Breast epithelium (tissue), 4 donors: Measurements from ENCODE around the gene TVP23C. TPM values are rescaled to one million over a fixed set of nuclear protein-coding genes. Genes with fewer than 3 reads are reported as not detected.
A peak's percentile ranks its signal among the peaks of the same experiment; 100 is the strongest.

Source experiments
- DNase-seq, 2 donors: peaks; one replicate each; pipeline ENCODE4 v3.0.0-alpha.2; 2019; ENCODE audit warnings: low spot score in 2 of 2
- H3K27ac ChIP-seq, 2 donors: fragments of 200-600 bp; sonication (generic) in 1 of 2; one replicate each; pipeline ENCODE4 v1.5.1; 2016 to 2019; ENCODE audit warnings: mild to moderate bottlenecking in 1 of 2
- H3K27me3 ChIP-seq, 2 donors: fragments of 200-600 bp; sonication (generic) in 1 of 2; one replicate each; pipeline versions ENCODE4 v1.5.1 to v1.6.0; 2017 to 2019; ENCODE audit warnings: control low read depth in 1 of 2, mild to moderate bottlenecking in 1 of 2
- H3K36me3 ChIP-seq: fragments of 200-600 bp; one replicate; pipeline ENCODE4 v1.5.1; 2019
- H3K4me1 ChIP-seq, 2 donors: fragments of 200-600 bp; sonication (generic); one replicate each; pipeline ENCODE4 v1.5.1; 2016 to 2019; ENCODE audit warnings: control low read depth in 1 of 2
- H3K4me3 ChIP-seq, 3 donors: fragments of 200-600 bp; sonication (generic); 1 replicate in 2 of 3; 2 replicates in 1 of 3; pipeline ENCODE4 v1.5.1; 2016 to 2019; ENCODE audit warnings: mild to moderate bottlenecking in 3 of 3, moderate library complexity in 2 of 3
- H3K9me3 ChIP-seq, 2 donors: fragments of 200-600 bp; sonication (generic) in 1 of 2; one replicate each; pipeline ENCODE4 v1.5.1; 2016 to 2019; ENCODE audit warnings: control low read depth in 1 of 2
- POLR2A ChIP-seq: fragments of 450-650 bp; IDR thresholded peaks from one replicate; pipeline ENCODE4 v1.6.1; 2016; ENCODE audit warnings: antibody characterized with exemption, mild to moderate bottlenecking, moderate library complexity
- POLR2AphosphoS5 ChIP-seq, 3 donors: sonication (generic); formaldehyde crosslinking; IDR thresholded peaks; one replicate each; pipeline ENCODE4 v1.6.1; 2017; ENCODE audit warnings: antibody characterized with exemption in 3 of 3
- intact Hi-C: fragments of 100-400 bp; cut with DNase I; formaldehyde crosslinking; loops from one replicate; pipeline ENCODE4 v1.15.1; 2023; ENCODE audit warnings: low total_unique reads
- total RNA-seq, 3 donors: library from RNA; depleted of rRNA; stranded (reverse); fragments of >200 nt; gene quantifications; one replicate each; pipeline ENCODE4 v1.1.0, GENCODE V29; 2016
- TF ChIP-seq, protein P1 (sequence below), 3 donors: fragments of 450-650 bp; IDR thresholded peaks; one replicate each; pipeline ENCODE4 v1.5.1; 2016 to 2017; ENCODE audit warnings: antibody characterized with exemption in 3 of 3, mild to moderate bottlenecking in 3 of 3, moderate library complexity in 3 of 3

The TVP23C gene
- total RNA-seq, 3 donors from 2014 or later = 11.8 to 38.6 (median 37.4) TPM

- intact Hi-C loops = no loop called here
- TF ChIP-seq, protein P1, sequence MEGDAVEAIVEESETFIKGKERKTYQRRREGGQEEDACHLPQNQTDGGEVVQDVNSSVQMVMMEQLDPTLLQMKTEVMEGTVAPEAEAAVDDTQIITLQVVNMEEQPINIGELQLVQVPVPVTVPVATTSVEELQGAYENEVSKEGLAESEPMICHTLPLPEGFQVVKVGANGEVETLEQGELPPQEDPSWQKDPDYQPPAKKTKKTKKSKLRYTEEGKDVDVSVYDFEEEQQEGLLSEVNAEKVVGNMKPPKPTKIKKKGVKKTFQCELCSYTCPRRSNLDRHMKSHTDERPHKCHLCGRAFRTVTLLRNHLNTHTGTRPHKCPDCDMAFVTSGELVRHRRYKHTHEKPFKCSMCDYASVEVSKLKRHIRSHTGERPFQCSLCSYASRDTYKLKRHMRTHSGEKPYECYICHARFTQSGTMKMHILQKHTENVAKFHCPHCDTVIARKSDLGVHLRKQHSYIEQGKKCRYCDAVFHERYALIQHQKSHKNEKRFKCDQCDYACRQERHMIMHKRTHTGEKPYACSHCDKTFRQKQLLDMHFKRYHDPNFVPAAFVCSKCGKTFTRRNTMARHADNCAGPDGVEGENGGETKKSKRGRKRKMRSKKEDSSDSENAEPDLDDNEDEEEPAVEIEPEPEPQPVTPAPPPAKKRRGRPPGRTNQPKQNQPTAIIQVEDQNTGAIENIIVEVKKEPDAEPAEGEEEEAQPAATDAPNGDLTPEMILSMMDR (IDR thresholded peaks at IDR 0.05) = no peak
- no peak for TF ChIP-seq POLR2AphosphoS5 (IDR thresholded peaks at IDR 0.05)
- TF ChIP-seq POLR2A = no peak
- Histone ChIP-seq H3K4me1 (no peaks in the 10 kb centered on the region), H3K36me3 (no peaks in the 10 kb centered on the region), H3K4me3 (no peak overlapping the region), H3K27ac (no peak overlapping the region), H3K27me3 (no peaks in the 10 kb centered on the region), H3K9me3 (no peaks in the 10 kb centered on the region)
- no peak for DNase-seq
These were observed 84.4 kb downstream of the TVP23C start for GRCh38 chr17:15478845-15479244.

- Histone ChIP-seq H3K27ac (peak overlapping the region in 1 of 2 donors; percentile 53), H3K4me3 (no peak overlapping the region), H3K27me3 (no peaks in the 10 kb centered on the region), H3K36me3 (no peaks in the 10 kb centered on the region), H3K9me3 (no peaks in the 10 kb centered on the region), H3K4me1 (no peaks in the 10 kb centered on the region)
- TF ChIP-seq POLR2A = no peak
- peak in 1 of 3 donors; percentile 50 for TF ChIP-seq POLR2AphosphoS5 (IDR thresholded peaks at IDR 0.05)
- no peak for DNase-seq
- intact Hi-C loops = no loop called here
These were observed 87.5 kb downstream of the TVP23C start for GRCh38 chr17:15475631-15476354.

DNA sequence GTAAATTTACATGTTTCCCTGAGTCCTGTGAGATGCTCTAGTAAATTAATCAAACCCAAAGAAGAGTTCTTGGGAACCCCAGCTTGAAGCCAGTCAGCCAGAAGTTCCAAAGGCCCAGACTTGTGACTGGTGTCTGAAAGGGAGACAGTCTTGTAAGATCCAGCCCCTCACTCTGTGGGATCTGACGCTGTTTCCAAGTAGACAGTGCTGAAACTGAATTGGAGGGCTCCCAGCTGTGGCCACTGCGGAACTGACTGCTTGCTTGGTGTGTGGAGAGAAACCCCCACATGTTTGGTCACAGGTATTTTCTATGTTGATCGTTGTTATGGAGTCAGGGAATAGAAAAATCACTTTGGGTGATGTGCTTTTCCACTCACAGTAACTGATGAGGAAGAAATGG lies 90.4 kb downstream of the TVP23C start:
- Histone ChIP-seq H3K9me3 (no peaks in the 10 kb centered on the region), H3K4me1 (no peaks in the 10 kb centered on the region), H3K4me3 (no peak overlapping the region), H3K36me3 (no peaks in the 10 kb centered on the region), H3K27ac (no peak overlapping the region), H3K27me3 (no peaks in the 10 kb centered on the region)
- no peak for DNase-seq
- intact Hi-C loops = no loop called here
- TF ChIP-seq, protein P1 (IDR thresholded peaks at IDR 0.05) = no peak
- TF ChIP-seq POLR2AphosphoS5 (IDR thresholded peaks at IDR 0.05) = no peak
- no peak for TF ChIP-seq POLR2A

DNA sequence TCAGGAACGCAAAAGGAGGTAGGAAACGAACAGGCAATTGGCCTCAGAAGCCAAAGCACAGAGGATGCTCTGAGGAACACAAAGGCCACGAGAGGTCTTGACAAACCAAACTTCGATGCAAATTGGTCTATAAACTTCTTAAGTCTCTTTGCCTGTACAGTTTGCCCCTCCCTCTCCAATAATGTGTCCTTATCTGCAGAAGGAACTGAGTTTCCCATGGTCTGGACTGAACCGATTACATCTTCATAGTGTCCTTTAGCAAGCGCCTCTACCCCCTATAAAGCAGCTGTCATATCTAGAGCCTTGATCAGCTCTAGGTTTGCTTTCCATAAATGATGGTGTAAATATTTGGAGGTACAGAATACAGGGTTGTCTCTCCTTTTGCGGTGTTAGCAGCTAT lies 92.7 kb downstream of the TVP23C start:
- intact Hi-C loops = no loop called here
- no peaks in the 10 kb centered on the region for H3K9me3 ChIP-seq
- H3K4me1 ChIP-seq = no peaks in the 10 kb centered on the region
- no peak for DNase-seq
- H3K4me3 ChIP-seq = no peak overlapping the region
- H3K27me3 ChIP-seq = no peaks in the 10 kb centered on the region
- no peak for TF ChIP-seq POLR2A
- no peak for TF ChIP-seq POLR2AphosphoS5 (IDR thresholded peaks at IDR 0.05)
- TF ChIP-seq, protein P1 (IDR thresholded peaks at IDR 0.05) = no peak
- H3K36me3 ChIP-seq = no peaks in the 10 kb centered on the region
- H3K27ac ChIP-seq = no peak overlapping the region

DNA sequence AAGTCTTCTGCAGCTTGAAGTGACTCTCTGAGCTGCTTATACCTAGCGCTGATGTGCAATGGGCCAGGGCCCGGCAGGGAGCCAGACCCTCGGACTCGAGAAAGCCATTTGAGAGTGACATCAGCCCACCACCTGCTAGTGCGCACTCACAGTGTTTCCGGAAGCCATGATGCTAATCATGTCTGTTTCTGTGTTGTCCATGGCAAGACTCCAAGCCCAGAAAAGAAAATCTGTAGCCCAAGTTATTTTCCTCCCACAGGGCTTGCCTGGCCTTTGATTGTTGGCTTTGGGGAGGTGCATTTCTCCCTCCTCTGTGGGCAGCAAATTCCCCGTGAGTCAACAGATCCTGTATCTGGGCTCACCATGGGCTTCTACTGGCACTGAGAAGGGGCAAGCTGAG lies 94.0 kb downstream of the TVP23C start:
- H3K27me3 ChIP-seq = no peaks in the 10 kb centered on the region
- H3K36me3 ChIP-seq = no peaks in the 10 kb centered on the region
- H3K9me3 ChIP-seq = no peaks in the 10 kb centered on the region
- DNase-seq = no peak
- peak overlapping the region in 1 of 2 donors; percentile 36 for H3K27ac ChIP-seq
- no peak overlapping the region for H3K4me3 ChIP-seq
- H3K4me1 ChIP-seq = no peaks in the 10 kb centered on the region
- TF ChIP-seq POLR2A (no peak), POLR2AphosphoS5 (IDR thresholded peaks at IDR 0.05) (no peak)
- TF ChIP-seq, protein P1 (IDR thresholded peaks at IDR 0.05) = no peak
- intact Hi-C loops = no loop called here
